GM18519 (cell line): ENCODE measurements around the gene LARP7.
"Not testable (repeated sequence)": the region's sequence is repeated elsewhere in the genome, so short reads cannot be mapped to it uniquely, and the experiment has no call there.

Source experiments
- ATAC-seq: cut with Tn5 transposase; IDR thresholded peaks from one replicate; pipeline ENCODE4 v1.9.1; 2021; ENCODE audit warnings: mild to moderate bottlenecking, moderate library complexity; ENCODE audit not compliant: unreplicated experiment, low FRiP score

LARP7 gene

DNA sequence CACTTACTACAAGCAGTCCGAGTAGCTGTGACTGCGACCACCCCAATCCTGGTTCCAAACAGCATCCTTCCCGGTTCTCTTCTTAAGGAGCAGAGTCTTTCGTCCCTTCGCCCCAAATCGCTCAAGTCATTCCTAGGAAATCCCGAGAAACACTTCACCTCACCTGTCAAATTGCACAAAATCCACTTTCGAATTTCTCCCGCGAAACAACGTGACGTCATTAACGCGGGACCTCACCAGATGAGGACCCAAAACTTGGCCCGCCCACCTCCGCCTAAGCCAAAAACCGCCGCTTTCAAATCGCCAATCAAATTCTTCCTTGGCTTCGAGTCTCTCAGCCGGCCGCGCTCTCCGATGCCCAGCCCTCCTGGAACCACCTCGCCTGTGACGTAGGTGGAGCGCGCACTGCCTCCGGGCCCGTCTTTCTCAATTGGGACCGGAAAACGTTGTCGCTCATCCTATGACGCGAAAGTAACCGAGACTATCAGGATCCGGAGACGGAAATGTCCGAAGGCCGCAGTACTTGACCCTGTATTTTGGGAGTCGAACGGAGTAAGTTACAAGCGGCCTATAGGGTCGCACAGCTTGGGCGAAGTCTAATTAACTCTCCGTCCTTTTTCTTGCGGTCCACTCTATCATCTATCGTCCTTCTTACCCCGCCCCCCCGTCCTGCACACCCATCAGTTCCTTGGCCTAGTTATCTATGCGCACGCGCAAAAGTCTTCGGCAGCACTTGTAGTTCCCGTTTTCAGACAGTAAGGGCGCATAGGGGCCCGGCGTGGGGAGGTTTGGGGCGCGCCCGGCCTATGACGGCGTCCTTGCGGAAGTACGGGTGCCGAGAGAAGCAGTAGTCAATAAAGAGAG lies at the start of gene LARP7, which contains the start of gene ZGRF1:
Gene LARP7 (plus strand): TSS at position 456 of the 864 bp plus-strand sequence. CDS start 7,527 bp downstream, outside the sequence.
Gene ZGRF1 (minus strand): TSS at position 222 of the 864 bp plus-strand sequence. CDS start 3,733 bp downstream, outside the sequence.
- peak; percentile 70 for ATAC-seq

- no peak for ATAC-seq
These were observed 47.7 kb upstream of the LARP7 start for GRCh38 chr4:112589206-112589605.

- ATAC-seq = no peak
These were observed 45.4 kb upstream of the LARP7 start for GRCh38 chr4:112591593-112591992.

GRCh38 chr4:112592717-112593116 lies 44.2 kb upstream of the LARP7 start:
- no peak for ATAC-seq

- ATAC-seq = peak; percentile 76
These were observed 43.4 kb upstream of the LARP7 start for GRCh38 chr4:112593438-112594133.

DNA sequence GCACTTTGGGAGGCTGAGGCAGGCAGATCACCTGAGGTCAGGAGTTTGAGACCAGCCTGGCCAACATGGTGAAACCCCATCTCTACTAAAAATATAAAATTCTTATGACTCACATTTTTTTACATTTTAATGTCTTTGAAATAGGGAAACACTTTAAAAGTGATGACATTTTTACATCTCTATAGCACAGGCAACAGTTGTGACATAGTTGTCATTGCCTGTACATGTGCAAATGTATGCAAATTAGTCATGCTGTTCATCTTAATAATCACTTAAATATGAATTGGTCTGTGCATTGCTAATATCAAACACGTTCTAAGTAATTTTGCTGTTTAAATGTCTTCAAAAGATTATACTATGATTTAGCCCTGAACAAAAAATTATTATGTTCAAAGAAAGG lies 42.0 kb upstream of the LARP7 start:
- no peak for ATAC-seq

DNA sequence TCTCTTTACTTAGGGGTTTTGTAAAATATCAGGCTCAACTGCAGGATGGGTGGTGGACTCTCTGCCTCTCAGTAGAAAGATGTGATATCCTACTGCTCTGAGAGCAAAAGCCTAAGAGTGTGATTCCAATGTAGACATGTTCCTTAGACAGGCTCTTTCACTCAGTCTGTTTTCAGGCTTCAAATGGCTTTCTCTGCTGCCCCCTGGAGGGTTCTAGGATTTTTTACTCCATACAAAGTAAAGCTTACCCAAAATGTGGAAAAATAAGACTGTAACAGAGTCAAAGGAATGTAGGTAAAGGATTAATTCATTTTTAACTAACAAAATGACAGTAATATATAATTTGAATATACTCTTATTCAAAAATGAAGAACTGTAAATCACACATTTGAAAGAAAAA lies 32.4 kb upstream of the LARP7 start:
- no peak for ATAC-seq

- ATAC-seq = not testable (repeated sequence)
These were observed 24.1 kb upstream of the LARP7 start for GRCh38 chr4:112612814-112613213.

- ATAC-seq = no peak
These were observed 20.0 kb upstream of the LARP7 start for GRCh38 chr4:112616984-112617383.

DNA sequence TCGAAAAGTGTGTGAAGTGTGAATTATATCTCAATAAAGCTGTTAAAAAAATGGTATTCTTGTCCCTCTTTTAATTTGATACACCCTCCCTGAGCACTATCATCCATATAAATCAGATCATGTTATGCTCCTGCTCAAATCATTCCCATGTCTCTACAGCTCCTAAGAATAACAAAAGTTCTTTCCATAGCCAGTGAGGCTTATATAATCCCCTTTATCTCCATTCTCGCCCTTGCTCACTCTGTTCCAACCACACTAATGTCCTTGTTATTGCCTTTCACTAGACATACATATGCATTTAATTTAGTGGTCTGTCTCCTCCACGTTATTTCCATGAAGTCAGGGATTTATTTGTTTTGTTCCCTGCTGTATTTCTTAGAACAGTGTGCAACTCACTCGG lies 10.7 kb upstream of the LARP7 start:
- no peak for ATAC-seq

DNA sequence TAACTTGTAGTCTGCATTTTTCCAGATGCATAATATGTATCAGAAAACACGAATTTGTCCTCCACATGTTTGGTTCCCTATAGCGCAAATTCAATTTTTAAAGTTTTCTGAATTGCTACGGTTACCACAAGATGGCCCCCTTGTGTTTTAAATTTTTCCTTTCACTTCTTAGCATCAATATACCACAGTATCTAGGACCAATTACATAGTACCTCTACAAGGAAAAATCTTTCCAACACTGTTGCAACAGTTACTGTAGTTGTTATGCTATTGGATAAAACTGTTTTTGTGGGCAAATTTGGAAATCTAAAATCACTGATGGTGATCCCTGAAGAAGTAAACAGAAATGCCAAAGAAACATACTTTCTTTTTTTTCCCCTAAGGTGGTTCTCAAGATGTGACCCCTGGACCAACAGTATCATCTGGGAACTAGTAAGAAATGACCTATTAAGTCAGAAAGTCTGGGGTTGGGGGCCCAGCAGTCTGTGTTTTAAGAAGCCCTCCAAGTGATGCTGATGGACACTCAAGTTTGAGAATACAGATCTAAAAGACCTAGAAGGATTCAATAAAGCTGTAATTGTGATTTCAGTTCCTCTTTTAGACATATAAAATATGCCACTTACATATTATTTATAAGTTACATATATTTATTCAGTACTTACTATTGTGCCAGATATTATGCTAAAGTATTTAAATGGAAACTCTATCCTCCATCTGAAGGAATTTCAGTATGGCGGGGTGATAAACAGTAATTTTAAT lies 3.3 kb upstream of the LARP7 start:
- no peak for ATAC-seq

GRCh38 chr4:112637552-112637866 lies 566 bp downstream of the LARP7 start:
- ATAC-seq = no peak

- no peak for ATAC-seq
These were observed 5.6 kb downstream of the LARP7 start for GRCh38 chr4:112642526-112642925.

GRCh38 chr4:112644595-112645535 lies 7.9 kb downstream of the LARP7 start:
- not testable (repeated sequence) for ATAC-seq

GRCh38 chr4:112645541-112646329 lies 8.8 kb downstream of the LARP7 start:
- no peak for ATAC-seq

- no peak for ATAC-seq
These were observed 9.9 kb downstream of the LARP7 start for GRCh38 chr4:112646632-112647537.

- no peak for ATAC-seq
These were observed 10.8 kb downstream of the LARP7 start for GRCh38 chr4:112647785-112648184.
